ENCODE results near the gene ANTXR2. TPM values are rescaled to one million over a fixed set of nuclear protein-coding genes. Genes with fewer than 3 reads are reported as not detected.

The ANTXR2 gene
- total RNA-seq, 4 donors from 2014 or later, result 69.6 to 139 (median 118) TPM

- Histone ChIP-seq H3K9me3 (no peaks in the 10 kb centered on the region), H3K4me3 (no peak overlapping the region), H3K4me1 (peaks cover 0 to 42% (median 18%) of the 10 kb centered on the region in 4 donors), H3K27ac (no peak overlapping the region), H3K36me3 (no peaks in the 10 kb centered on the region), H3K27me3 (no peaks in the 10 kb centered on the region)
- no peak for DNase-seq (ENCODE audit: low spot score in 2 of 2)
- TF ChIP-seq EP300 (IDR thresholded peaks at IDR 0.05) (no peak), POLR2A (IDR thresholded peaks at IDR 0.05) (no peak), CTCF (IDR thresholded peaks at IDR 0.05) (no peak)
Measured at GRCh38 chr4:80074651-80075050, 1.6 kb upstream of the ANTXR2 start.

- Histone ChIP-seq H3K9me3 (no peaks in the 10 kb centered on the region), H3K27me3 (no peaks in the 10 kb centered on the region), H3K4me1 (peaks cover 0 to 48% (median 18%) of the 10 kb centered on the region in 4 donors), H3K36me3 (peaks cover 0 to 3% (median 0%) of the 10 kb centered on the region in 3 donors), H3K27ac (peak overlapping the region in 3 of 4 donors; percentile 90 to 97 (median 95)), H3K4me3 (no peak overlapping the region)
- TF ChIP-seq EP300 (IDR thresholded peaks at IDR 0.05) (no peak), POLR2A (IDR thresholded peaks at IDR 0.05) (no peak), CTCF (IDR thresholded peaks at IDR 0.05) (no peak)
- no peak for DNase-seq (ENCODE audit: low spot score in 2 of 2)
Measured at GRCh38 chr4:80074069-80074468, 1.0 kb upstream of the ANTXR2 start.

GRCh38 chr4:80073473-80074008, 512 bp upstream of the ANTXR2 start:
- H3K9me3 ChIP-seq, result no peaks in the 10 kb centered on the region
- H3K27ac ChIP-seq, result peak overlapping the region; percentile 90 to 97 (median 93)
- 28% methylated on average over 4 of the region's 4 CpGs for WGBS, 2 donors
- H3K27me3 ChIP-seq, result no peaks in the 10 kb centered on the region
- H3K4me3 ChIP-seq, result peak overlapping the region; percentile 78 to 99 (median 91)
- no peak for DNase-seq (ENCODE audit: low spot score in 2 of 2)
- no peak for TF ChIP-seq EP300 (IDR thresholded peaks at IDR 0.05)
- TF ChIP-seq CTCF (IDR thresholded peaks at IDR 0.05), result no peak
- TF ChIP-seq POLR2A (IDR thresholded peaks at IDR 0.05), result no peak
- H3K4me1 ChIP-seq, result peaks cover 0 to 51% (median 18%) of the 10 kb centered on the region in 4 donors
- H3K36me3 ChIP-seq, result peaks cover 0 to 9% (median 0%) of the 10 kb centered on the region in 3 donors

- peak overlapping the region; percentile 78 to 99 (median 91) for H3K4me3 ChIP-seq
- peaks cover 0 to 21% (median 0%) of the 10 kb centered on the region in 3 donors for H3K36me3 ChIP-seq
- TF ChIP-seq CTCF (IDR thresholded peaks at IDR 0.05) (no peak), POLR2A (IDR thresholded peaks at IDR 0.05) (no peak), EP300 (IDR thresholded peaks at IDR 0.05) (no peak)
- peaks cover 0 to 57% (median 18%) of the 10 kb centered on the region in 4 donors for H3K4me1 ChIP-seq
- H3K27ac ChIP-seq, result peak overlapping the region; percentile 90 to 97 (median 93)
- 0 to 1% methylated on average over 22 to 25 of the region's 37 CpGs for WGBS, 2 donors
- DNase-seq (ENCODE audit: low spot score in 2 of 2), result peak; percentile 26 to 39
- H3K9me3 ChIP-seq, result no peaks in the 10 kb centered on the region
- no peaks in the 10 kb centered on the region for H3K27me3 ChIP-seq
Measured at GRCh38 chr4:80072228-80072743, 743 bp downstream of the ANTXR2 start.

GRCh38 chr4:80071604-80072227, 1.3 kb downstream of the ANTXR2 start:
- Histone ChIP-seq H3K9me3 (no peaks in the 10 kb centered on the region), H3K36me3 (peaks cover 0 to 27% (median 0%) of the 10 kb centered on the region in 3 donors), H3K4me1 (peaks cover 0 to 56% (median 18%) of the 10 kb centered on the region in 4 donors), H3K4me3 (peak overlapping the region; percentile 78 to 99 (median 91)), H3K27me3 (no peaks in the 10 kb centered on the region), H3K27ac (peak overlapping the region; percentile 90 to 97 (median 93))
- TF ChIP-seq EP300 (IDR thresholded peaks at IDR 0.05), result no peak
- no peak for DNase-seq (ENCODE audit: low spot score in 2 of 2)
- WGBS, 2 donors, result 6 to 12% methylated on average over 15 of the region's 15 CpGs
